Hepatocyte (in vitro differentiated cells): ENCODE results near the gene GPAT2.
"Not testable (repeated sequence)": the region's sequence is repeated elsewhere in the genome, so short reads cannot be mapped to it uniquely, and the experiment has no call there.

Experiments
- EZH2 ChIP-seq: fragments of 200-600 bp; sonication (generic); IDR thresholded peaks from 2 replicates; pipeline ENCODE4 v1.6.1; 2016; ENCODE audit warnings: antibody characterized with exemption, mild to moderate bottlenecking, borderline replicate concordance
- TF ChIP-seq, protein P1 (sequence below): fragments of 200-600 bp; sonication (generic); IDR thresholded peaks from 2 replicates; pipeline ENCODE4 v1.5.1; 2016; ENCODE audit warnings: antibody characterized with exemption, mild to moderate bottlenecking; ENCODE audit not compliant: poor library complexity

DNA sequence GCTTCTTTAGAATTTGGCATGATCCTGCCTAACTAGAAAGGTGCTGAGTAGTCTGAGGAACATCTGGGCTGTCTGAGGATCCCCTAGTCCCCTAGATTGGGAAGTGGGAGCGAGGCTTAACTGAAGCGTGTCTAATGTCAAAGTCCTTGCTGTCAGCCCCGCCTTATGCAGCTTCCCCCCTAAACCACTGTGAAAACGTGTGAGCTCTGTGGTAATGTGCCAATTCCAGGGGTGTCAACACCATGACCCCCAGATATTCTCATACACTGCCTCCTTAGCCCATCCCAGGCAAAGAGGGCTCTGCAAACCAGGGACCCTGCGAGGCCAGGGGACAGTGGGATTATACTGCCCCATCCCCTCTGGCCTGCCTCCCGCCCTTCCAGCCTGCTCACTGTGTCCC lies 21.1 kb upstream of the GPAT2 start:
- TF ChIP-seq, protein P1, sequence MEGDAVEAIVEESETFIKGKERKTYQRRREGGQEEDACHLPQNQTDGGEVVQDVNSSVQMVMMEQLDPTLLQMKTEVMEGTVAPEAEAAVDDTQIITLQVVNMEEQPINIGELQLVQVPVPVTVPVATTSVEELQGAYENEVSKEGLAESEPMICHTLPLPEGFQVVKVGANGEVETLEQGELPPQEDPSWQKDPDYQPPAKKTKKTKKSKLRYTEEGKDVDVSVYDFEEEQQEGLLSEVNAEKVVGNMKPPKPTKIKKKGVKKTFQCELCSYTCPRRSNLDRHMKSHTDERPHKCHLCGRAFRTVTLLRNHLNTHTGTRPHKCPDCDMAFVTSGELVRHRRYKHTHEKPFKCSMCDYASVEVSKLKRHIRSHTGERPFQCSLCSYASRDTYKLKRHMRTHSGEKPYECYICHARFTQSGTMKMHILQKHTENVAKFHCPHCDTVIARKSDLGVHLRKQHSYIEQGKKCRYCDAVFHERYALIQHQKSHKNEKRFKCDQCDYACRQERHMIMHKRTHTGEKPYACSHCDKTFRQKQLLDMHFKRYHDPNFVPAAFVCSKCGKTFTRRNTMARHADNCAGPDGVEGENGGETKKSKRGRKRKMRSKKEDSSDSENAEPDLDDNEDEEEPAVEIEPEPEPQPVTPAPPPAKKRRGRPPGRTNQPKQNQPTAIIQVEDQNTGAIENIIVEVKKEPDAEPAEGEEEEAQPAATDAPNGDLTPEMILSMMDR: not testable (repeated sequence)
- not testable (repeated sequence) for TF ChIP-seq EZH2
